Colonic mucosa (tissue), 4 donors: Measurements from ENCODE around the gene KCNIP1. TPM values are rescaled to one million over a fixed set of nuclear protein-coding genes. Genes with fewer than 3 reads are reported as not detected.

ENCODE experiments used
- DNase-seq: peaks from one replicate; pipeline ENCODE4 v3.0.0-alpha.2; 2020
- H3K27ac ChIP-seq: fragments of 200-600 bp; one replicate; pipeline ENCODE4 v1.8.0; 2021
- H3K27me3 ChIP-seq: fragments of 200-600 bp; one replicate; pipeline ENCODE4 v1.8.0; 2021
- H3K36me3 ChIP-seq: fragments of 200-600 bp; one replicate; pipeline ENCODE4 v1.8.0; 2021
- H3K4me1 ChIP-seq: fragments of 200-600 bp; one replicate; pipeline ENCODE4 v1.8.0; 2021; ENCODE audit warnings: mild to moderate bottlenecking
- H3K4me3 ChIP-seq: fragments of 200-600 bp; one replicate; pipeline ENCODE4 v1.8.0; 2021
- H3K9ac ChIP-seq, 2 donors: one replicate each; pipeline ENCODE4 v1.7.0; 2013; ENCODE audit warnings: control low read depth in 2 of 2, low read depth in 2 of 2, low read length in 2 of 2
- H3K9me3 ChIP-seq: fragments of 200-600 bp; one replicate; pipeline ENCODE4 v1.8.0; 2021
- intact Hi-C: fragments of 100-400 bp; cut with DNase I; formaldehyde crosslinking; loops from one replicate; pipeline ENCODE4 v1.14.1; 2022
- total RNA-seq, 2 donors: library from RNA; stranded (reverse); fragmentation: NEBNext Ultra II Directional in 1 of 2; extraction: Animal tissue kit (Norgen Biotek cat#: 25700) in 1 of 2; gene quantifications; one replicate each; pipeline ENCODE4 v1.2.1, GENCODE V29; 2021
- TF ChIP-seq, protein P1 (sequence below): fragments of 200-600 bp; IDR thresholded peaks from one replicate; pipeline ENCODE4 v1.8.0; 2022; ENCODE audit warnings: antibody characterized with exemption, mild to moderate bottlenecking
- donor health status: healthy.
- donor health status: DM: no; HTN: no; CAD: no.
- donor health status: DM: no; HTN: no; CAD: no.

KCNIP1 gene
- total RNA-seq, 2 donors from 2014 or later: 0.24 to 0.25 TPM

DNA sequence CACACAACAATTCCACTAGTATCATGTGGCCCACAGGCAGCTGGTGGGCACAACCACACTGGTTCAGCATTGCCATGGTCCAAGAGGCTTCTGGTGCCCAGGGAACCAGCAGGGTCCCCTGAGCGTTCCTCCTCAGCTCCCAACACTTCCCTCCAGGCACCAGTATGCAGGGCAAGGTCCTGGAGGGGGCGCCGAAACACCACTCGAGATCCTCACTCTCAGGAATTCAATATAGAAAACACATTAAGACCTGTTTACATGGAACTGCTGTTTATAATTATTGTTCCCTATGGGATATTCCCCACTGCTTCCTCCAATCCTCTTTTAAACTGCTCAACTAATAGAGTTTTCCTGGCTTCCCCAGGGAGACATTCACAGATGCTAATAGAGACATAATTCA is 187.8 kb downstream of the KCNIP1 start:
- no peaks in the 10 kb centered on the region for H3K36me3 ChIP-seq
- no peak overlapping the region for H3K9ac ChIP-seq
- H3K4me3 ChIP-seq: no peak overlapping the region
- no peaks in the 10 kb centered on the region for H3K27me3 ChIP-seq
- no peaks in the 10 kb centered on the region for H3K9me3 ChIP-seq
- intact Hi-C loops: no loop called here
- TF ChIP-seq, protein P1, sequence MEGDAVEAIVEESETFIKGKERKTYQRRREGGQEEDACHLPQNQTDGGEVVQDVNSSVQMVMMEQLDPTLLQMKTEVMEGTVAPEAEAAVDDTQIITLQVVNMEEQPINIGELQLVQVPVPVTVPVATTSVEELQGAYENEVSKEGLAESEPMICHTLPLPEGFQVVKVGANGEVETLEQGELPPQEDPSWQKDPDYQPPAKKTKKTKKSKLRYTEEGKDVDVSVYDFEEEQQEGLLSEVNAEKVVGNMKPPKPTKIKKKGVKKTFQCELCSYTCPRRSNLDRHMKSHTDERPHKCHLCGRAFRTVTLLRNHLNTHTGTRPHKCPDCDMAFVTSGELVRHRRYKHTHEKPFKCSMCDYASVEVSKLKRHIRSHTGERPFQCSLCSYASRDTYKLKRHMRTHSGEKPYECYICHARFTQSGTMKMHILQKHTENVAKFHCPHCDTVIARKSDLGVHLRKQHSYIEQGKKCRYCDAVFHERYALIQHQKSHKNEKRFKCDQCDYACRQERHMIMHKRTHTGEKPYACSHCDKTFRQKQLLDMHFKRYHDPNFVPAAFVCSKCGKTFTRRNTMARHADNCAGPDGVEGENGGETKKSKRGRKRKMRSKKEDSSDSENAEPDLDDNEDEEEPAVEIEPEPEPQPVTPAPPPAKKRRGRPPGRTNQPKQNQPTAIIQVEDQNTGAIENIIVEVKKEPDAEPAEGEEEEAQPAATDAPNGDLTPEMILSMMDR: no peak
- H3K27ac ChIP-seq: no peak overlapping the region
- no peak for DNase-seq
- no peaks in the 10 kb centered on the region for H3K4me1 ChIP-seq

DNA sequence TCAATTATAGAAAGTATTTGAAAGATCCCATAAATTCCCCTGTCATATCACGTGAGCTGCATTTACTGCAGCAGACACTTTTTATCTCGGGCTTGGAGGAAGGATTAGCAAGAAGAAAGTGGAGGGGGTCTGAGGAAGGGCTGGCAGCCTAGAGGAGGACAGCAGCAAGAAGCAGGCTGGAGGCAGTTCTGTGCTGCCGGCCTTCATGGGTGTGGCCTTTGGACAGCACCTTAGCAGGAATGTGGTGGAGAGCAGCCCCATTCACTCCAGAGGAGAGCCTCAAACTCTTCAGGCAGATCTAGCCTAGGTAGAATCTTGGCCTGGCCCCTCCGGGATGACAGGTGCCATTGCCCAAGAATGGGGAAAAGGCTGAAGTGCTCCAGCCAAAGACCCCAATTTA is 189.9 kb downstream of the KCNIP1 start:
- H3K9ac ChIP-seq: no peak overlapping the region
- no peaks in the 10 kb centered on the region for H3K27me3 ChIP-seq
- no peak for DNase-seq

DNA sequence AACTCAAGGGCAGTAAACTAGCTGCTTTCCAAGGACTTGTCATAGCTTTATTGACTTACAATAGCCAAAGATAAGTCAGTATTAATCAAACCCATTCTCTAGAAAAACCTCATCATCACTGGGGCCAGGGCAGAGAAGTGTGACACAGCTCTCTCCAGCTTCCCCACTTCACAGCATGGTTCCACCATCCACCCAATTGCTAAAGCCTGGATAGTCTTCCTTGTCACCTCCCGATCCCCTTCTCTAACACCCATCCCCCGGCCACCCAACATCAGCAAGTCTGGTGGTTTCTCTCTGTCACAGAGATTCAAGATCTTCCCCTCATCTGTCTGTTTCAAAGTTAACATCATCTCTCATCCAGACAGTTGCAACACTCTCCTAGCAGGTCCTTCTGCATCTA is 191.1 kb downstream of the KCNIP1 start:
- H3K4me3 ChIP-seq: no peak overlapping the region
- no peaks in the 10 kb centered on the region for H3K4me1 ChIP-seq
- no peaks in the 10 kb centered on the region for H3K9me3 ChIP-seq
- no peak for DNase-seq
- H3K27ac ChIP-seq: no peak overlapping the region
- H3K9ac ChIP-seq: no peak overlapping the region
- TF ChIP-seq, protein P1: no peak
- no peaks in the 10 kb centered on the region for H3K36me3 ChIP-seq
- intact Hi-C loops: no loop called here
- no peaks in the 10 kb centered on the region for H3K27me3 ChIP-seq

More for the DNA sequence above, 189.9 kb downstream of the KCNIP1 start:
- no peaks in the 10 kb centered on the region for H3K9me3 ChIP-seq
- no peaks in the 10 kb centered on the region for H3K4me1 ChIP-seq
- intact Hi-C loops: no loop called here
- TF ChIP-seq, protein P1: no peak
- H3K4me3 ChIP-seq: no peak overlapping the region
- H3K36me3 ChIP-seq: no peaks in the 10 kb centered on the region
- no peak overlapping the region for H3K27ac ChIP-seq

DNA sequence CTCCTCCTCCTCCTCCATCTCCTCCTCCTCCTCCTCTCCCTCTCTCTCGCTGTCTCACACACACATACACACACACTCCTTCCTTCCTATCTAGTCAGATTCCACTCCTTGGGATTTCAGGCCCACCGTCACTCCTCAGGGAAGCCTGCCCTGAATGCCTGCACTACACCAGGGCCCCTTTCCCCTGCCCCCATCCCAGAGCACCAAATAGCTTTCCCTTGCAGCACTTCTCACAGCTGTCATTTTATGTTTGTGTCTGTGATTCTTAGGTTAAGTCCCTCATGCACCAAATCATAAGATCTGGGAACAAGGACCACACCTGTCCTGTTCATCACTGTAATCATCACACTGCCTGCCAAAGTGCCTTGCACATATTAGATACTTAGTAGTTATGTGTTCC is 193.2 kb downstream of the KCNIP1 start:
- Histone ChIP-seq H3K36me3 (no peaks in the 10 kb centered on the region), H3K27me3 (no peaks in the 10 kb centered on the region), H3K9ac (no peak overlapping the region), H3K4me3 (no peak overlapping the region), H3K27ac (no peak overlapping the region), H3K4me1 (no peaks in the 10 kb centered on the region), H3K9me3 (no peaks in the 10 kb centered on the region)
- DNase-seq: no peak
- TF ChIP-seq, protein P1: no peak
- intact Hi-C loops: no loop called here

DNA sequence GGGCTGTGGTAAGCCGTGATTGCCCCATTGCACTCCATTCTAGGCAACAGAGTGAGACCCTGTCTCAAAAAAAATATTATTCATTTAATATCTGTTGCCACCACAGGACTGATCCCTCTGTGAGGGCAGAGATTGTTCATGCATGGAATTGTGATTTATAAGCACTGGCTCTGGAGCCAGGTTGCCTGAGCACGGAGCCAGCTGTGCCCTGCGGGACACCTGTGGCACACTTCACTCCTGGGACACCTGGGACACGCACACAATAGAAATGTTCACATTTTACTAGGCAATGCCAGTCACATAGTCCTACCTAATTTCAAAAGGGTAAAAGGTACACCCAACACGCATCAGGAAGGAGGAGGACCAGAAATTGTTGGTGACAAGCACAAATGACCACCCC is 196.7 kb downstream of the KCNIP1 start:
- TF ChIP-seq, protein P1: no peak
- H3K27ac ChIP-seq: no peak overlapping the region
- H3K27me3 ChIP-seq: no peaks in the 10 kb centered on the region
- no peak overlapping the region for H3K4me3 ChIP-seq
- intact Hi-C loops: no loop called here
- no peaks in the 10 kb centered on the region for H3K4me1 ChIP-seq
- H3K9me3 ChIP-seq: no peaks in the 10 kb centered on the region
- no peak for DNase-seq
- H3K9ac ChIP-seq: no peak overlapping the region
- H3K36me3 ChIP-seq: no peaks in the 10 kb centered on the region

DNA sequence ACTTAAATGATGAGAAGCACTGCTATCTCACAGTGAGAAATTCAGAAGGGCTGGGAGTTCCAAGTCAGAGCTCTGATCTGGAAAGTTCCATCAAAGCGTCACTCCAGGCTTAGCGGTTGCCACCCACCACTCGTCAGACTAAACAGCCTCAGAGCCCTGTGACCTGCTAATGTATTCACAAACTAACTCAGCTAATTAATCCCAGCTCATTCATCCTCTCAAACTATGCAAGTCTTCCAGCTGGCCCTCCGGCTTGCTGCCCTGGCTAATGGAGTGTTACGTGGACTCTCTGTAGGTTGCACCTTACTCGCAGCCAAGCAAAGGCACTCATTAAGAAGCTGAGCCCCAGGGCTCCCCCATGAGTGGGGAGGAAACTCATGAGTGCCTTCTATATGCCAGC is 197.5 kb downstream of the KCNIP1 start:
- H3K27ac ChIP-seq: no peak overlapping the region
- DNase-seq: no peak
- H3K9ac ChIP-seq: no peak overlapping the region
- no peaks in the 10 kb centered on the region for H3K9me3 ChIP-seq
- H3K27me3 ChIP-seq: no peaks in the 10 kb centered on the region
- no peaks in the 10 kb centered on the region for H3K4me1 ChIP-seq
- intact Hi-C loops: no loop called here
- H3K36me3 ChIP-seq: no peaks in the 10 kb centered on the region
- H3K4me3 ChIP-seq: no peak overlapping the region
- TF ChIP-seq, protein P1: no peak
